ENCODE data around the gene SPON1.
"Not testable (repeated sequence)": the region's sequence is repeated elsewhere in the genome, so short reads cannot be mapped to it uniquely, and the experiment has no call there.

SPON1 gene

DNA sequence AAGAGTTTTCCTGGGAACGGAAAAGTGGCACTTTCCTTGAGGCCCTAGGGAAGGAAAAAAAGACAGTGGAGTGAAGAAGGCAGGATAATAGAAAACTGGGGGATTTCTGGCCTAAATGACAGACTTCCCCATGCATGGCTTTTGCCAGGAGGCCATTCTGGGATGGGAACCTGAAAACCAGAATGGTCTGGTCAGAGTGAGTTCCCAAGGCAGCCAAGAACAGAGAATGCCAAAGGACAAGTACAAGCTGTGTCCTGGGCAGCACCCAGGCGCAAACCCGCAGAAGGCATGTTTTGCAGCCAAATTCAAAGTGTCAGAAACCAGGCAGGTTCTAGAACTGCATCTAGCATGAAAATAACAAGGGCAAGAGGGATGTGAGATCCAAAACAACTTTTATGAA lies 162.4 kb downstream of the SPON1 start:
- no peak for DNase-seq (ENCODE audit: low read depth)

GRCh38 chr11:14125529-14125928 lies 163.0 kb downstream of the SPON1 start:
- no peak for DNase-seq (ENCODE audit: low read depth)

DNA sequence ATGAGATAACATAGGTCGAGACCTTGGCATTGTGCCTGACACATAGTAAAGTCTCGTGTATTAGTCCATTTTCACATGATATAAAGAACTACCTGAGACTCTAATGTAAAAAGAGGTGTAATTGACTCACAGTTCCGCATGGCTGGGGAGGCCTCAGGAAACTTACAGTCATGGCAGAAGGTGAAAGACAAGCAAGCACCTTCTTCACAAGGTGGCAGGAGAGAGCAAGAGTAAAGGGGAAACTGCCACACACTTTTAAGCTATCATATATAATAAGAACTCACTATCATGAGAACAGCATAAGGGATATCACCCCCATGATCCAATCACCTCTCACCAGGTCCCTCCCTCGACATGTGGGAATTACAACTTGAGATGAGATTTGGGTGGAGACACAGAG lies 165.2 kb downstream of the SPON1 start:
- no peak for DNase-seq (ENCODE audit: low read depth)

DNA sequence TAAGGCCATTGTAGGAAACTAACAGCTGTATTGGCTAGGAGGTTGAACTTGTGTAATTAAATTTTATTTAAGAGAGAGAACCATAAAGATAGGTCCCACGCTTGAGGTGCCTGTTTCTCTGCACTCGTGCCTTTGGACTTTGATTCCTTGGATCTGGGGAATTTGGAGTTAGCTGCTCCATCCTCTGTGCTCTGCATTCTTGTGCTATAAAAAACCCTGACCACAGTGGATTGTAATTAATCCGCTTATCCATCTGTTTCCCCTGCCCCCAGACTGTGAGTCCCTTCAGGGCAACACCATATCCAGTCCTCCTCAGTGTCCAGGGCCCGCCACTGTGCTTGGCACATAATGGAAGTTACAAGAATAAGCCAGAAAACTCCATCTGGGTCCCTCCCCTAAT lies 169.8 kb downstream of the SPON1 start:
- no peak for DNase-seq (ENCODE audit: low read depth)

DNA sequence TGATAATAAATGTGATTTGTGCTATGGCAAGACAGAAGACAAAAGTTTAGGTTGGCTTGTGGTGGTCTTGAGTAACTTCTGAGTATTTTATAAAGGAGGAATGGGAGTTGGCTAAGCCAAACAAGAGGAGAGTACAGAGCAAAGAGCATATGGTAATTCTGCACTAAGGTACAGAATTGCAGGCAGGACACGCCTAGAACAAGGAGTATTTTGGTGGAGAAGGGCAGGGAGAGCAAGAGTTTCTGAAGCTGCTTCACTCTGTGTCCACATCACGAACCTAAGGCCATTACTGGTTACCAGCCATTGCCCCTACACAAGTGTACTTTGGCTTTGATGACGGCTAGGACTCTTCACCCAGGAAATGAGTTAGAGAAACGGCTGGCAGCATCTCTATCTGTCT lies 170.9 kb downstream of the SPON1 start:
- DNase-seq (ENCODE audit: low read depth), result no peak

- no peak for DNase-seq (ENCODE audit: low read depth)
These were observed 174.0 kb downstream of the SPON1 start for GRCh38 chr11:14136561-14136960.

DNA sequence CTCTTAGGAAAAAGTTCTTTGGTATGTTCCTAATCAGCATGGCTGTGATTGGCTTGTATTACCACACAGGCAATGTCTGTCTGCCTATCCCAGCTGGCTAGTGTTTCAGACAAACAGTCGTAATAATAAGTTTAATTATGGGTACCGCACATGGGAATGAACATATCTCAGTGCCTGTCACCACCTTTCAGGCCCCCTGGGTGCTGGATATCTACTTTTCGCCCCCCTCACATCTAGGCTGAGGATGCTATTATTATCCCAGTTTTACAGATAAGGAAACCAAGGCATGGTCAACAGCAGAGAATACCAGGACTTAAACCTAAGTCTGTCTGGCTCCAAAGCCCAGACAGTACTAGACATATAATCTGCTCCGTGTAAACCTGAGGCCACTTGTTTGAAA lies 174.8 kb downstream of the SPON1 start:
- no peak for DNase-seq (ENCODE audit: low read depth)

DNA sequence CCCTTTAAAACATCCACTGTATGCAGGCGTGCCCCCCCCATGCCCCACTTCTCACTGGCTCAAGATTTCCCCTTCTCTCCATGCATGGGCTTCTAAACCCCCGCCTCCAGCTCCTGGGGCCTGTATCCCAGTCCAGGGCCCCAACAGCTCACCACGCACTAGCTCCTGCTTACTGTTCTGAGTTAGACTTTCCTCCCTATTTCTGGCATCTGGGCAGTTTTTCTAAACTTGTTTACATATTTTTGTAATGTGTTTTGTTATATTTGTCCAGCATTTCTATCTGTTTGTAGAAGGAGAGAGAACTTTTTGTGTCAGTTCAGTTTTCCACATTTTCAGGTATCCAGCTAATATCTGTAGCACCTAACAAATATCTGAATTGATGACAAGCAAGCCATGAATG lies 178.5 kb downstream of the SPON1 start:
- no peak for DNase-seq (ENCODE audit: low read depth)

DNA sequence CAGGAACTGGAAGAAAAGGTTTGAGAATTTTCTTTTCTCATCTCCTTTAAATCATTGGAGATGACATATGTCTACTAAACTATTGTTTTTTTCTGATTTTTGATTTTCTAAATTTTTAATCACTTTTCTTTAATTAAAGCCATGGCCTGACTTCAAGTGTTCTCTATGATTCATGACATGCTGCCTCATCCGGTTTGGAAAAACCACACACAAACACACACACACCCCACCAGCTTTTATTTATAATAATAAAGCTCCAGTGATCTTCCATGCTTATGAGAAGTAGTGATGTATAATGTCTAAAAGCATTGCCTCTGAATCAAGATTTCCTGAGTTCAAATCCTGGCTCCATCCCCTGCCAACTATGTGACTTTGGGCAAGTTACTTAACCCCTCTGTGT lies 179.2 kb downstream of the SPON1 start:
- no peak for DNase-seq (ENCODE audit: low read depth)

DNA sequence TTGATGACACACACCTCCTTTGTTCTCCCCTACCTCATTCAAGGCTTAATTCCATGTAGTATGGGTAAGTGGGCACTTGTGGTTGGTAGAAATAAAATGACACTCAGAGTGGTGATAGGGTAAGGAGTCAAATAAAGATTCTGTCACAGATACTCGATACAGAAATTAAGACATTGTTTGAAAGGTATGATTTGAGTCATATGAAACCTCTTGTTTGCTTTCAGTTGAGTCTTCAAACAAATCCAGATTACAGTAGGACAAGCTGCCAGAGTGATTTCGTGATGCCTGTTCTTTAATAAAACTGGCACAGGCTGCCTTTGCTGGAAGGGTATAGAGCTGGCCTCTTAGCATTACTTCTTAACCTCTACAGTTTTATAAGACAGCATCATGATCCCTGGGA lies 182.4 kb downstream of the SPON1 start:
- DNase-seq (ENCODE audit: low read depth), result no peak

DNA sequence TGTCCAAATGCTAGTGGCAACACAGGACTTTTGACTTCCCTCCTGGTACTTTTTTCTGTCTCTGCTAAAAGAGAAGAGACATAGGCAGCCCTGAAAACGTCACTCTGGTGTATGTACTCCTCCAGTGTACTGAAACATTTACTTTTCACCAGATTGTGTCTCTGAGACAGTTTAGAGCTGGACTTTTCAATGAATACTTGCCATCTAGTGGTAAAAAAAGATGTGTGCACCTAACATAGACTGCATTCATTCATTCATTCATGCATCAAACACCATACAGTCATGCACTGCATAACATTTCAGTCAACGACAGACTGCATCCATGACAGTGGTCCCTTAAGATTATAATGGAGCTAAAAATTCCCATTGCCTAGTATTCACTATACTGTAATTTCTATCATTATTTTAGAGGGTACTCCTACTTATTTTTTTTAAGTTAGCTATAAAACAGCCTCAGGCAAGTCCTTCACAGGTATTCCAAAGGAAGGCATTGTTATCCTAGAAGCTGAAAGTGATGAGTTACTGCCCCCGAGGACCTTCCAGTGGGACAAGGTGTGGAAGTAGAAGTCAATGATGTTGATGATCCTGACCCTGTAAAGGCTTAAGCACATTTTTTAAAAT lies 186.2 kb downstream of the SPON1 start:
- no peak for DNase-seq (ENCODE audit: low read depth)

- DNase-seq (ENCODE audit: low read depth), result no peak
These were observed 187.2 kb downstream of the SPON1 start for GRCh38 chr11:14149683-14150082.

DNA sequence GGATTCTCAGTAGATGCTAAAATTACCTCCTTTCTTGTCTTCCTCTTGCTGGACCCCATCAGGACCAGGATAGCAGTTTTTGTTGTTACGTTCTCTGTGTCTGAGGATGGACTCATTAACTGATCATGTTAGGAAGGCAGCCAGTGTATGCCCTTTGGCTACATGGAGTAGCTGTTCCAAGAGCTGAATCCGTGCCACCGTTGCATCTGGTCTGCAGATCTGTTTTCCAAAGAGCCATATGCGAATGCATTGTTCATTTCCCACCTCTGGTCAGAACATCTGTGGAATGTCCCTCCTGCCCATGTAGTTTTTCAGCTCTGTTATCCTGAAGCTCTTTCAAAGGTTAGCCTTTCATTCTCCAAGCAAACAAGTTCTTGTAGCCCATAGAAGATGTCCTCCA lies 188.4 kb downstream of the SPON1 start:
- no peak for DNase-seq (ENCODE audit: low read depth)

- not testable (repeated sequence) for DNase-seq (ENCODE audit: low read depth)
These were observed 191.6 kb downstream of the SPON1 start for GRCh38 chr11:14154103-14154502.

DNA sequence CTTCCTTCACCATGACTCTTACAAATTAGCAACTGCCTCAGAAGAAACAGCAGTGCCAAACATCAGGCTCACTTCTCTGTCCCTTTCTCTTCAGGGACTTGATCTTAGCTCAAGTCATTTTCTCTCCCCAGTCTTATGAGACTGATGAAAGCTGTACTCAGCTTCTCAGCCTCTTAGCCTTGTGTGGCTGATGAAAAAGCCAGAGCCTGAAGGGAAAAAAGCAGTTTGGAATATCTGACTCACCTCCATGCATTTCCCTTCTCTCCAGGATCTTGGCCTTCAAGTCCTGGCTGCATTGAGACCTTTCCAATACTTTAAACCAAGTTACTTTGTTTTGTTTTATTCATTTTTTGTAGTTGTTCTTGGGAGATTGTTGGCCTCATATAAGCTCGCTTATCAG lies 195.9 kb downstream of the SPON1 start:
- DNase-seq (ENCODE audit: low read depth), result no peak

GRCh38 chr11:14163576-14163975 lies 201.1 kb downstream of the SPON1 start:
- DNase-seq (ENCODE audit: low read depth), result no peak

DNA sequence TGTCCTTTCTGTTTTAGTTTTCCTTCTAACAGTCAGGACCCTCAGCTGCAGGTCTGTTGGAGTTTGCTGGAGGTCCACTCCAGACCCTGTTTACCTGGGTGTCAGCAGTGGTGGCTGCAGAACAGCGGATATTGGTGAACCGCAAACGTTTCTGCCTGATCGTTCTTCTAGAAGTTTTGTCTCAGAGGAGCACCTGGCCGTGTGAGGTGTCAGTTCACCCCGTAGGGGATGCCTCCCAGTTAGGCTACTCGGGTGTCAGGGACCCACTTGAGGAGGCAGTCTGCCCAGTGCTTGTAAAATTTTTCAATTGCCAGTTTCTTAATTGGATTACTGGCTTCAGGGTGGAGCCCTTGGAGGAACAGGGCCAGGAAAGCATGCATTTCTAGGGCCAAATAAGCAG lies 211.2 kb downstream of the SPON1 start:
- DNase-seq (ENCODE audit: low read depth), result not testable (repeated sequence)

GRCh38 chr11:14179116-14179820 lies 216.7 kb downstream of the SPON1 start:
- DNase-seq (ENCODE audit: low read depth), result no peak

DNA sequence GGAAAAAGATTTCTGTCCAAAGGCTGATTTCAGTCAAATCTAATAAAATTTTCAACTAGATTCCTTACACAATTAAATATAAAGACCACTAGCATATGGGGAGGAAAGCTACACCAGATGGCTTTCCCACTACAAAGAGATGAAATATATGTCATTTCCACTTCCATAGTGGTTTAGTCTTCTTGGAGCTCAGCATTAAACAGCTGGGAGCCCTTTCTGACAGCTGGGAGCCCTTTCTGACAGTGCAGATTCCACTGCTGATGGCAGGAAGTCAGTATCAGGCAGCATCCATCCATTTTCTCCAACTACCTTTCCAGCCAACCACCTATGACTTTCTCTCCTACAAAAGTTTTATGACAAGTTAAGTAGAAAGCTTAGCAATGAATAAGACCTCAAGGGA lies 218.6 kb downstream of the SPON1 start:
- no peak for DNase-seq (ENCODE audit: low read depth)

- DNase-seq (ENCODE audit: low read depth), result no peak
These were observed 220.4 kb downstream of the SPON1 start for GRCh38 chr11:14182833-14183364.

DNA sequence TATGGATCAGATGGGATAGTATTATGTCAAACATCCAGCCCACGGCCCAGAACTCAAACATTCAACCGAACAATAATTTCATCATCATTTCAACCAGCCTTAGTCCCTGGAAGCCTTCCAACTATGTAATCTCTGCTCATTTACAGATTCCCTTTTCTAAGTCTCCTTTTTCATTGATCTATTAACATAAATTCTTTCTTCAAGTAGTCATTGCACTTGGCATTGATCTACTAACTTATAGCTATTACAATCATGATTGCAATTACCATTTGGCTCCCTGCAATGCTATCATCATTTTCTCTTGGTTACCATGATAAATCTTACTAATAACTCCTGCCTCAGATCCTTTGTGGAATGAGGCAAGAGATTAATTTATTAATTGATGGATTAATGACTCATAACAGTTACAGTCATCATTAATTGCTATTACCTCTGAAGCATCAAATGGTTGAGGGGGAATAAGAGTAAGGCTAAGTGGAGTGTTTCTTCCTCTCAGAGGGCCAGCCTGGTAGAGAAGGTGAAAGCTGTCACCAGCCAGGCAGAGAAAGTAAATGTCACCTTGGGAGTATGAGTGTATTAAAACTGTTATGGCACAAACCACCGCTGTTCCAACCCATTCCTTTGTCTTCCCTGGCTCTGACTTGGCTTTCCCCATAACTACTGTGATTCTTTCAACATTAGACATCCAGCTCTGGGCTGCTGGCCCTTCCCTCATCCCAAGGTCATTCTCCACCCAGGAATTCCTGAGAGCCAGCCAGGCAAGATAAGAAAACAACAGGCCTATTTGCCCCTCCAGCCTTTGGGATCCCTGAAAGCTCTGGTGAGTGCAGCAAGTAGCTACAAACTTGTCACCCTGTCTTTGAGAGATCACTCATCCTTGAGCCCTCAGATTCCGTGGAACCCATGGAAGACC lies 221.8 kb downstream of the SPON1 start:
- DNase-seq (ENCODE audit: low read depth), result no peak

- DNase-seq (ENCODE audit: low read depth), result no peak
These were observed 222.9 kb downstream of the SPON1 start for GRCh38 chr11:14185461-14185860.

Measured in activated T-cell treated with anti-CD3 and anti-CD28 coated beads for 24 hours (primary cell).